GM21526 (cell line): ENCODE data around the gene RMND5B.

Experiments
- ATAC-seq: cut with Tn5 transposase; IDR thresholded peaks from one replicate; pipeline ENCODE4 v1.9.1; 2021; ENCODE audit warnings: moderate library complexity; ENCODE audit not compliant: unreplicated experiment, low FRiP score

The RMND5B gene

GRCh38 chr5:178198706-178199105 is 67.9 kb downstream of the RMND5B start:
- no peak for ATAC-seq

GRCh38 chr5:178199581-178200434 is 69.0 kb downstream of the RMND5B start:
- no peak for ATAC-seq
